Measurements from ENCODE around the gene ATPAF1.
"Not testable (repeated sequence)": the region's sequence is repeated elsewhere in the genome, so short reads cannot be mapped to it uniquely, and the experiment has no call there.

- TF ChIP-seq CTCF (IDR thresholded peaks at IDR 0.05; ENCODE audit: low read depth, low read length); MAX (IDR thresholded peaks at IDR 0.05; ENCODE audit: low read depth, low read length); MYC (IDR thresholded peaks at IDR 0.05; ENCODE audit: low read depth, low read length); POLR2A (IDR thresholded peaks at IDR 0.05; ENCODE audit: extremely low read depth, insufficient read length): not testable (repeated sequence)
Observed at GRCh38 chr1:46654698-46655097, 13.5 kb downstream of the ATPAF1 start.

Measured in NB4 (cell line).